B cell (primary cell): ENCODE measurements around the gene PHLPP1.

Experiments used
- EZH2 ChIP-seq: IDR thresholded peaks from 2 replicates; pipeline ENCODE4 v1.6.1; 2012; ENCODE audit warnings: borderline replicate concordance, low read depth, mild to moderate bottlenecking, moderate library complexity, low read length; ENCODE audit not compliant: insufficient read depth, poor library complexity, severe bottlenecking
- TF ChIP-seq, protein P1 (sequence below): fragments of 200-600 bp; IDR thresholded peaks from one replicate; pipeline ENCODE4 v1.8.0; 2022; ENCODE audit warnings: antibody characterized with exemption, mild to moderate bottlenecking

DNA sequence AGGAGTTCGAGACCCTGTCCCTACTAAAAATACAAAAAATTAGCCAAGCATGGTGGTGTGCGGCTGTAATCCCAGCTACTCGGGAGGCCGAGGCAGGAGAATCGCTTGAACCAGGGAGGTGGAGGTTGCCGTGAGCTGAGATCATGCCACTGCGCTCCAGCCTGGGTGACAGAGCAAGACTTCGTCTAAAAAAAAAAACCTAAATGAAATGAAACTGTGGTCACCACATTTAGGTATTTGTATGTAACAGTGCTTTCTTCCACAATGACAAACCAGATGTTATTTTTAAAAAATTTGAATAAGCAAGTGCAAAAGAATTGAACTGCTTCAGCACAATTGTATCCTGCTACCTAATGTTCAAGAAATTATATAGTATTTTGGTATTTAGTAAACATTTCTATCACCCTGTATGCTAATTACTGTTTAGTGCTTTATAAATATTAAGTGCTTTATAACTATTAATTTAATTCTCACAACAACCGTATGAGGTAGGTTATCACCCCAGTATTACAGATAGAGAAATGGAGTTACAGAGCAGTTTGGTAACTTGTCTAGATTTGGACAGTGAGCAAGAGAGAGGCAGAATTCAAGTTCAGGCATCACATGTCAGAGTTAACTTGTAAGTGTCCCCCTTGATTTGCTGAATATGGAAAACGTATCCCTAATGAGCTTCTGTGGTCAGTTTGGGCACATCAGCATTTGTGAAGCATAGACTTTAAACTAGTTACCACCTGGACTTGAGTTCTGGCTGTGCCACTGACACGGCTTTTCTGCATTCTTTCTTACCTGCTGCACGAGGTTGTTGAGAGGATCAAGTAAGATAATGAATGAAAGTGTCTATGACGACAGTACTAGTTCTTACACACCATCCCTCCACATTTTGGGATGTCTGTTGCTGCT is 14.4 kb downstream of the PHLPP1 start:
- TF ChIP-seq, protein P1, sequence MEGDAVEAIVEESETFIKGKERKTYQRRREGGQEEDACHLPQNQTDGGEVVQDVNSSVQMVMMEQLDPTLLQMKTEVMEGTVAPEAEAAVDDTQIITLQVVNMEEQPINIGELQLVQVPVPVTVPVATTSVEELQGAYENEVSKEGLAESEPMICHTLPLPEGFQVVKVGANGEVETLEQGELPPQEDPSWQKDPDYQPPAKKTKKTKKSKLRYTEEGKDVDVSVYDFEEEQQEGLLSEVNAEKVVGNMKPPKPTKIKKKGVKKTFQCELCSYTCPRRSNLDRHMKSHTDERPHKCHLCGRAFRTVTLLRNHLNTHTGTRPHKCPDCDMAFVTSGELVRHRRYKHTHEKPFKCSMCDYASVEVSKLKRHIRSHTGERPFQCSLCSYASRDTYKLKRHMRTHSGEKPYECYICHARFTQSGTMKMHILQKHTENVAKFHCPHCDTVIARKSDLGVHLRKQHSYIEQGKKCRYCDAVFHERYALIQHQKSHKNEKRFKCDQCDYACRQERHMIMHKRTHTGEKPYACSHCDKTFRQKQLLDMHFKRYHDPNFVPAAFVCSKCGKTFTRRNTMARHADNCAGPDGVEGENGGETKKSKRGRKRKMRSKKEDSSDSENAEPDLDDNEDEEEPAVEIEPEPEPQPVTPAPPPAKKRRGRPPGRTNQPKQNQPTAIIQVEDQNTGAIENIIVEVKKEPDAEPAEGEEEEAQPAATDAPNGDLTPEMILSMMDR: no peak
- no peak for TF ChIP-seq EZH2
